ENCODE data around the gene UPF3B. TPM values are rescaled to one million over a fixed set of nuclear protein-coding genes. Genes with fewer than 3 reads are reported as not detected.

UPF3B gene
- total and polyA plus RNA-seq, 9 of the 15 experiments (the other 6 are each of a cell fraction or from before 2014, with no cell fraction given): 17.6 to 57.0 (median 32.3) TPM

DNA sequence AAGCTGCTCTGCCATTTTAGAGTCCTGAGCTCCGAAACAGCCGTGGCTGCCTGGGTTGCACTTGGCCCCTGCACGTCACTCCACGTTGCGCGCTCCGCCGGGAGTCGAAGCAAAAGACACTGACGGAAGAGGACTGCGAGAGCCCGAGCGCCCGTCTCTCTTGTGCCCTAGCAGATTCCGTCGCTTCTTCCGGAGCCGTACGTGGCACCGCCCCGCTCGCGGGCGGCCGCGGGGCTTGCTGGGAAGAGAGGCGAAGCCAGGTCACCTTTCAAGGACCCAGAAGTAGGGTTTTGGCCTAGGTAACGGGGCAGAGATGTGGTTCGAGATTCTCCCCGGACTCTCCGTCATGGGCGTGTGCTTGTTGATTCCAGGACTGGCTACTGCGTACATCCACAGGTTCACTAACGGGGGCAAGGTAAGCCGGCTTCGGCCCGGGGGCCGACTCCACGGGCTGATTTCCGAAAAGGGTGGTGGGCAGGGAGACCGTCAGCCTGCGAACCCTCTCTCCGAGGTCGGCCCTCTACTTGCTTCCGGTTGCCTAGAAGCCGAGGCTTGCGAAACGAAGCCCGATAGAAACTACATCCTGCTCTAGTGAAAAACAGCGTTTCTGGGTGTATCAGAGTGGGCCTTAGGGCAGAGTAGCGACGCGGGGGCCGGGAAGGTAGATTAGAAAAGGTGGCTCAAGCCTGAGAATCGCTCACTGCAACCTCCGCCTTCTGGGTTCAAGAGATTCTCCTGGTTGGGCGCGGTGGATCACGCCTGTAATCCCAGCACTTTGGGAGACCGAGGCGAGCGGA is 19.0 kb upstream of the UPF3B start, which contains the start of the genes NDUFA1 and RNF113A (continued):
- TF ChIP-seq ZBTB5 (IDR thresholded peaks at IDR 0.05) (no peak), COPS2 (conservative IDR thresholded peaks at IDR 0.05) (no peak), ZNF217 (CRISPR knock-in tag; IDR thresholded peaks at IDR 0.05) (no peak), ZNF143 (CRISPR knock-in tag; IDR thresholded peaks at IDR 0.05) (peak; percentile 79), SMARCC2 (IDR thresholded peaks at IDR 0.05; ENCODE audit: low read depth) (no peak), ELF1 (tag; IDR thresholded peaks at IDR 0.05) (peak; percentile 86), XRCC4 (IDR thresholded peaks at IDR 0.05; ENCODE audit: extremely low read depth, insufficient read depth, insufficient read length) (no peak), TSC22D4 (tag; IDR thresholded peaks at IDR 0.05) (no peak), STAT5B (CRISPR knock-in tag; IDR thresholded peaks at IDR 0.05) (no peak), TEAD4 (IDR thresholded peaks at IDR 0.05; ENCODE audit: low read length) (peak; percentile 36; the same call in 1 of the 2 replicates), TEAD4 (CRISPR knock-in tag; IDR thresholded peaks at IDR 0.05; ENCODE audit: borderline replicate concordance) (no peak), SRSF3 (IDR thresholded peaks at IDR 0.05; ENCODE audit: insufficient read depth, low read length) (no peak), ZNF146 (CRISPR knock-in tag; IDR thresholded peaks at IDR 0.05; ENCODE audit: unreplicated experiment) (no peak), MAFF (IDR thresholded peaks at IDR 0.05; ENCODE audit: low read length) (no peak), ZNF696 (CRISPR knock-in tag; conservative IDR thresholded peaks at IDR 0.05) (no peak), ZFX (CRISPR knock-in tag; IDR thresholded peaks at IDR 0.05) (peak; percentile 99), RFX7 (CRISPR knock-in tag; IDR thresholded peaks at IDR 0.05) (no peak), MYBL2 (IDR thresholded peaks at IDR 0.05; ENCODE audit: low read depth) (no peak), MYBL2 (CRISPR knock-in tag; IDR thresholded peaks at IDR 0.05; ENCODE audit: borderline replicate concordance) (no peak), GATA2 (CRISPR knock-in tag; IDR thresholded peaks at IDR 0.05) (no peak), BHLHE40 (IDR thresholded peaks at IDR 0.05; ENCODE audit: low read length) (peak; percentile 26; the same call in 1 of the 2 replicates), SAFB (IDR thresholded peaks at IDR 0.05; ENCODE audit: borderline replicate concordance, low read depth, low read length) (no peak), BDP1 (IDR thresholded peaks at IDR 0.05; ENCODE audit: insufficient read depth, insufficient read length) (no peak), PCBP1 (IDR thresholded peaks at IDR 0.05; ENCODE audit: low read depth, low read length, poor library complexity, severe bottlenecking) (no peak), GABPB2 (CRISPR knock-in tag; conservative IDR thresholded peaks at IDR 0.05) (no peak), CREB1 (IDR thresholded peaks at IDR 0.05) (peak; percentile 65; the same call in 1 of the 2 replicates), CREB1 (CRISPR knock-in tag; IDR thresholded peaks at IDR 0.05) (peak; percentile 78)
- TF ChIP-seq, protein P1, sequence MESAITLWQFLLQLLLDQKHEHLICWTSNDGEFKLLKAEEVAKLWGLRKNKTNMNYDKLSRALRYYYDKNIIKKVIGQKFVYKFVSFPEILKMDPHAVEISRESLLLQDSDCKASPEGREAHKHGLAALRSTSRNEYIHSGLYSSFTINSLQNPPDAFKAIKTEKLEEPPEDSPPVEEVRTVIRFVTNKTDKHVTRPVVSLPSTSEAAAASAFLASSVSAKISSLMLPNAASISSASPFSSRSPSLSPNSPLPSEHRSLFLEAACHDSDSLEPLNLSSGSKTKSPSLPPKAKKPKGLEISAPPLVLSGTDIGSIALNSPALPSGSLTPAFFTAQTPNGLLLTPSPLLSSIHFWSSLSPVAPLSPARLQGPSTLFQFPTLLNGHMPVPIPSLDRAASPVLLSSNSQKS (CRISPR knock-in tag; IDR thresholded peaks at IDR 0.05): no peak
